Endothelial cell of umbilical vein (primary cell): Measurements from ENCODE around the gene DSG4. TPM values are rescaled to one million over a fixed set of nuclear protein-coding genes. Genes with fewer than 3 reads are reported as not detected.

Experiments
- BruUV-seq: library from RNA; stranded (reverse); fragments of 400-500 nt; replicated peaks from 2 replicates; lab custom pipeline; 2021; lab: Mats Ljungman, UMichigan
- CTCF ChIA-PET: fragments of 300-600, 350-600 bp; sonication (Branson Sonifier 250); formaldehyde crosslinking; loops from one replicate; lab custom pipeline; 2021; ENCODE audit warnings: antibody characterized with exemption, inconsistent platforms; lab: Charles Lee
- POLR2A ChIA-PET: fragments of 300-600, 350-600 bp; sonication (Branson Sonifier 250); formaldehyde crosslinking; loops from one replicate; lab custom pipeline; 2021; ENCODE audit warnings: antibody characterized with exemption, inconsistent platforms; lab: Charles Lee
- DNase-seq: peaks from one replicate; pipeline ENCODE4 v3.0.0-alpha.2; 2011; ENCODE audit warnings: low read depth, low spot score
- FAIRE-seq: peaks from 2 replicates; lab custom pipeline; 2011; peaks lifted over from hg19 to GRCh38; lab: Jason Lieb, UNC
- H2AFZ ChIP-seq: 2 replicates; pipeline ENCODE4 v1.6.0; 2012; ENCODE audit warnings: low read depth, low read length, control low read depth, inconsistent platforms
- H3K27ac ChIP-seq: 2 replicates; pipeline ENCODE4 v1.5.1; 2011; ENCODE audit warnings: low read depth, mild to moderate bottlenecking, control low read depth, low read length, moderate library complexity; ENCODE audit not compliant: insufficient read depth
- H3K27me3 ChIP-seq, 2 experiments: 2 replicates each; pipeline versions ENCODE4 v1.6.0 to v1.6.1; 2011; ENCODE audit warnings: low read length in 2 of 2, mixed read lengths in 1 of 2; ENCODE audit not compliant: control insufficient read depth in 2 of 2, insufficient read depth in 2 of 2
- H3K36me3 ChIP-seq, 2 experiments: 2 replicates in 1 of 2; 3 replicates in 1 of 2; pipeline ENCODE4 v1.5.1; 2011; ENCODE audit warnings: low read length in 2 of 2, mild to moderate bottlenecking in 1 of 2, moderate library complexity in 1 of 2; ENCODE audit not compliant: control insufficient read depth in 2 of 2, insufficient read depth in 2 of 2; ENCODE audit errors: extremely low read depth in 1 of 2
- H3K4me1 ChIP-seq: 3 replicates; pipeline ENCODE4 v1.5.1; 2011; ENCODE audit warnings: mild to moderate bottlenecking, low read length; ENCODE audit not compliant: control insufficient read depth, insufficient read depth; ENCODE audit errors: extremely low read depth
- H3K4me2 ChIP-seq: 2 replicates; pipeline ENCODE4 v1.6.1; 2011; ENCODE audit warnings: low read length, control low read depth, mixed read lengths; ENCODE audit not compliant: insufficient read depth
- H3K4me3 ChIP-seq, 3 experiments: fragments of 200-600 bp in 1 of 3; sonication (generic), shearing (Covaris generic) in 1 of 3; replicated peaks in 1 of 3; 2 replicates each; pipeline ENCODE4 v1.5.1; 2011 to 2016; ENCODE audit warnings: control low read depth in 3 of 3, low read length in 3 of 3, mild to moderate bottlenecking in 2 of 3, inconsistent platforms in 1 of 3, low read depth in 1 of 3, moderate library complexity in 1 of 3; ENCODE audit not compliant: insufficient read depth in 1 of 3
- H3K79me2 ChIP-seq: 2 replicates; pipeline ENCODE4 v1.6.0; 2012; ENCODE audit warnings: low read length, inconsistent platforms; ENCODE audit not compliant: control insufficient read depth, insufficient read depth
- H3K9ac ChIP-seq: replicated peaks from 2 replicates; pipeline ENCODE3; 2011; ENCODE audit warnings: low read length, control low read depth; ENCODE audit not compliant: insufficient read depth; ENCODE audit errors: extremely low read depth
- H3K9me1 ChIP-seq: replicated peaks from 3 replicates; pipeline ENCODE4 v1.6.0; 2011; ENCODE audit warnings: mild to moderate bottlenecking, low read length; ENCODE audit not compliant: control insufficient read depth, insufficient read depth; ENCODE audit errors: extremely low read depth
- H3K9me3 ChIP-seq: replicated peaks from 2 replicates; pipeline ENCODE4 v1.5.1; 2012; ENCODE audit warnings: low read length, inconsistent platforms; ENCODE audit not compliant: control insufficient read depth, insufficient read depth
- H4K20me1 ChIP-seq: replicated peaks from 2 replicates; pipeline ENCODE3; 2011; ENCODE audit warnings: mild to moderate bottlenecking, low read length; ENCODE audit not compliant: control insufficient read depth, insufficient read depth; ENCODE audit errors: extremely low read depth
- EZH2 ChIP-seq: IDR thresholded peaks from 2 replicates; pipeline ENCODE4 v1.6.1; 2012; ENCODE audit warnings: borderline replicate concordance, low read depth, mild to moderate bottlenecking, moderate library complexity, low read length, inconsistent platforms; ENCODE audit not compliant: severe bottlenecking
- FOS ChIP-seq: IDR thresholded peaks from 2 replicates; pipeline ENCODE4 v1.6.1; 2011; ENCODE audit warnings: mild to moderate bottlenecking, low read length, moderate library complexity, borderline replicate concordance; ENCODE audit not compliant: insufficient read depth
- GATA2 ChIP-seq: IDR thresholded peaks from 2 replicates; pipeline ENCODE4 v1.7.0; 2011; ENCODE audit warnings: low read depth, mild to moderate bottlenecking, moderate library complexity, mixed read lengths, low read length; ENCODE audit not compliant: insufficient read length, insufficient read depth
- JUN ChIP-seq: IDR thresholded peaks from 2 replicates; pipeline ENCODE4 v1.6.1; 2011; ENCODE audit warnings: borderline replicate concordance, low read depth; ENCODE audit not compliant: insufficient read length, insufficient read depth
- MAX ChIP-seq: IDR thresholded peaks from 2 replicates; pipeline ENCODE4 v1.6.1; 2011; ENCODE audit not compliant: insufficient read depth, insufficient read length
- MYC ChIP-seq: IDR thresholded peaks from one replicate; pipeline ENCODE4 v1.6.1; 2011; ENCODE audit warnings: mild to moderate bottlenecking, low read depth, low read length
- POLR2A ChIP-seq: IDR thresholded peaks from 2 replicates; pipeline ENCODE4 v1.6.1; 2012; ENCODE audit warnings: low read depth, mild to moderate bottlenecking, control low read depth, low read length
- POLR2AphosphoS5 ChIP-seq: IDR thresholded peaks from 2 replicates; pipeline ENCODE4 v1.6.1; 2012; ENCODE audit warnings: low read depth, mild to moderate bottlenecking, control low read depth, low read length, moderate library complexity; ENCODE audit not compliant: insufficient read depth
- dilution Hi-C: fragments of 300-500 bp; cut with MboI; formaldehyde crosslinking; loops from one replicate; pipeline ENCODE4 v1.15.0; 2019; ENCODE audit warnings: low sequenced_read_pairs; ENCODE audit not compliant: extremely low pct_ligation_motif_present
- intact Hi-C: fragments of 100-400 bp; cut with micrococcal nuclease; formaldehyde crosslinking; loops from one replicate; pipeline ENCODE4 v1.10.0; 2022
- polyA plus RNA-seq, 4 experiments: library from polyadenylated mRNA; depleted of rRNA in 3 of 4; stranded (reverse) in 3 of 4; unstranded in 1 of 4; fragments of >200 nt; gene quantifications; 2 replicates each; pipeline versions ENCODE4 v1.2.1 to v1.2.3, GENCODE V29; 2011 to 2012; ENCODE audit warnings: missing spikeins in 1 of 4
- total RNA-seq: library from RNA; stranded (reverse); gene quantifications from 2 replicates; pipeline ENCODE4 v1.2.3, GENCODE V29; 2021
- TF ChIP-seq, protein P1 (sequence below), 2 donors: IDR thresholded peaks; 1 replicate in 1 of 2; 2 replicates in 1 of 2; pipeline ENCODE4 v1.5.1; 2011; ENCODE audit warnings: low read length in 2 of 2, mild to moderate bottlenecking in 2 of 2, moderate library complexity in 2 of 2, control low read depth in 1 of 2, inconsistent platforms in 1 of 2, low read depth in 1 of 2; ENCODE audit not compliant: insufficient read depth in 1 of 2; ENCODE audit errors: extremely low read depth in 1 of 2

Gene DSG4
- total and polyA plus RNA-seq, 2 donors (not counting 3 experiments of a cell fraction or from before 2014, with no cell fraction given), result not detected

GRCh38 chr18:31380912-31381311 lies 4.3 kb downstream of the DSG4 start:
- Histone ChIP-seq H3K9me3 (no peaks in the 10 kb centered on the region), H3K9ac (no peak overlapping the region), H3K4me2 (no peak overlapping the region), H4K20me1 (no peaks in the 10 kb centered on the region), H2AFZ (no peak overlapping the region), H3K4me1 (no peaks in the 10 kb centered on the region), H3K27ac (no peak overlapping the region), H3K9me1 (no peaks in the 10 kb centered on the region), H3K79me2 (no peaks in the 10 kb centered on the region), H3K27me3 (no peaks in the 10 kb centered on the region), H3K4me3 (no peak overlapping the region), H3K36me3 (no peaks in the 10 kb centered on the region)
- POLR2A ChIA-PET, result no interaction called here
- no TSS peak for BruUV-seq
- intact Hi-C loops, result no loop called here
- CTCF ChIA-PET, result no interaction called here
- TF ChIP-seq FOS, result no peak
- TF ChIP-seq POLR2A, result no peak
- no peak for TF ChIP-seq GATA2
- TF ChIP-seq, protein P1, sequence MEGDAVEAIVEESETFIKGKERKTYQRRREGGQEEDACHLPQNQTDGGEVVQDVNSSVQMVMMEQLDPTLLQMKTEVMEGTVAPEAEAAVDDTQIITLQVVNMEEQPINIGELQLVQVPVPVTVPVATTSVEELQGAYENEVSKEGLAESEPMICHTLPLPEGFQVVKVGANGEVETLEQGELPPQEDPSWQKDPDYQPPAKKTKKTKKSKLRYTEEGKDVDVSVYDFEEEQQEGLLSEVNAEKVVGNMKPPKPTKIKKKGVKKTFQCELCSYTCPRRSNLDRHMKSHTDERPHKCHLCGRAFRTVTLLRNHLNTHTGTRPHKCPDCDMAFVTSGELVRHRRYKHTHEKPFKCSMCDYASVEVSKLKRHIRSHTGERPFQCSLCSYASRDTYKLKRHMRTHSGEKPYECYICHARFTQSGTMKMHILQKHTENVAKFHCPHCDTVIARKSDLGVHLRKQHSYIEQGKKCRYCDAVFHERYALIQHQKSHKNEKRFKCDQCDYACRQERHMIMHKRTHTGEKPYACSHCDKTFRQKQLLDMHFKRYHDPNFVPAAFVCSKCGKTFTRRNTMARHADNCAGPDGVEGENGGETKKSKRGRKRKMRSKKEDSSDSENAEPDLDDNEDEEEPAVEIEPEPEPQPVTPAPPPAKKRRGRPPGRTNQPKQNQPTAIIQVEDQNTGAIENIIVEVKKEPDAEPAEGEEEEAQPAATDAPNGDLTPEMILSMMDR (IDR thresholded peaks at IDR 0.05; ENCODE audit: extremely low read depth in 1 of 2, insufficient read depth in 1 of 2, low read depth in 1 of 2, low read length in 2 of 2), result no peak
- no peak for TF ChIP-seq POLR2AphosphoS5
- TF ChIP-seq MYC, result no peak
- no peak for TF ChIP-seq MAX
- TF ChIP-seq JUN, result no peak
- TF ChIP-seq EZH2, result no peak
- FAIRE-seq (no peak), DNase-seq (no peak)
- dilution Hi-C loops, result no loop called here
